Fibroblast of lung (primary cell): ENCODE data around the gene FOXK2.

Source experiments
- CTCF ChIP-seq, 2 donors: IDR thresholded peaks in 1 of 2; conservative IDR thresholded peaks in 1 of 2; 1 replicate in 1 of 2; 2 replicates in 1 of 2; pipeline ENCODE4 v1.5.1; 2011 to 2012; ENCODE audit warnings: low read length in 2 of 2, control low read depth in 1 of 2, inconsistent platforms in 1 of 2, low read depth in 1 of 2, mild to moderate bottlenecking in 1 of 2
- EZH2 ChIP-seq: IDR thresholded peaks from 2 replicates; pipeline ENCODE4 v1.5.1; 2012; ENCODE audit warnings: low read length, control low read depth, mild to moderate bottlenecking; ENCODE audit errors: missing control alignments

DNA sequence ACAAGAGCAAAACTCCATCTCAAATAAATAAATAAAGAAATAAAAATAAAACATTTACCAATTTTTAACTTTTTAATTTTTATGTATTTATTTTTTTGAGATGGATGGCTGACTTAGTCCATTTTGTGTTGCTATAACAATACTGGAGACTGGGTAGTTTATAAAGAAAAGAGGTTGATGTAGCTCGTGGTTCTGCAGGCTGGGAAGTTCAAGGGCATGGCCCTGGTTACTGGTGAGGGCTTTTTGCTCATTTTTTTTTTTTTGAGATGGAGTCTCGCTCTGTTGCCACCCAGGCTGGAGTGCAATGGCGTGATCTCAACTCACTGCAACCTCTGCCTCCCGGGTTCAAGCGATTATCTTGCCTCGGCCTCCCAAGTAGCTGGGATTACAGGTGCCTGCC lies 14.2 kb upstream of the FOXK2 start:
- TF ChIP-seq CTCF (conservative IDR thresholded peaks at IDR 0.05 in 1 of 2, IDR thresholded peaks at IDR 0.05 in 1 of 2; ENCODE audit: low read depth in 1 of 2, low read length in 2 of 2): no peak
- no peak for TF ChIP-seq EZH2
